Neuron (in vitro differentiated cells): ENCODE measurements around the gene DIP2B.

Source experiments
- H2AFZ ChIP-seq: one replicate; pipeline ENCODE4 v1.6.1; 2013; ENCODE audit warnings: low read depth, mild to moderate bottlenecking, inconsistent platforms, low read length, moderate library complexity
- H3K27me3 ChIP-seq: one replicate; pipeline ENCODE4 v1.6.1; 2013; ENCODE audit warnings: low read length; ENCODE audit not compliant: insufficient read depth
- H3K36me3 ChIP-seq: one replicate; pipeline ENCODE4 v1.6.1; 2013; ENCODE audit warnings: low read length; ENCODE audit not compliant: insufficient read depth
- H3K4me1 ChIP-seq: one replicate; pipeline ENCODE4 v1.6.1; 2013; ENCODE audit warnings: low read length; ENCODE audit not compliant: insufficient read depth
- H3K4me3 ChIP-seq: 2 replicates; pipeline ENCODE4 v1.5.1; 2013; ENCODE audit warnings: mild to moderate bottlenecking, low read length, moderate library complexity
- H3K9me3 ChIP-seq: one replicate; pipeline ENCODE4 v1.6.1; 2013; ENCODE audit warnings: low read length

The DIP2B gene

GRCh38 chr12:50636505-50636904, 131.7 kb downstream of the DIP2B start:
- no peak overlapping the region for H2AFZ ChIP-seq
- no peaks in the 10 kb centered on the region for H3K9me3 ChIP-seq
- H3K36me3 ChIP-seq: peaks cover 6% of the 10 kb centered on the region
- peaks cover 11% of the 10 kb centered on the region for H3K4me1 ChIP-seq
- no peak overlapping the region for H3K4me3 ChIP-seq
- H3K27me3 ChIP-seq: no peaks in the 10 kb centered on the region

GRCh38 chr12:50637870-50638481, 133.2 kb downstream of the DIP2B start:
- Histone ChIP-seq H3K4me1 (peaks cover 11% of the 10 kb centered on the region), H2AFZ (no peak overlapping the region), H3K9me3 (no peaks in the 10 kb centered on the region), H3K4me3 (no peak overlapping the region), H3K27me3 (no peaks in the 10 kb centered on the region), H3K36me3 (peaks cover 8% of the 10 kb centered on the region)

- Histone ChIP-seq H3K9me3 (no peaks in the 10 kb centered on the region), H3K4me3 (no peak overlapping the region), H3K36me3 (peaks cover 9% of the 10 kb centered on the region), H3K27me3 (no peaks in the 10 kb centered on the region), H3K4me1 (peaks cover 11% of the 10 kb centered on the region), H2AFZ (no peak overlapping the region)
Observed at GRCh38 chr12:50638482-50638880, 133.7 kb downstream of the DIP2B start.

- H3K36me3 ChIP-seq: peaks cover 15% of the 10 kb centered on the region
- peaks cover 11% of the 10 kb centered on the region for H3K4me1 ChIP-seq
- H3K27me3 ChIP-seq: no peaks in the 10 kb centered on the region
- no peak overlapping the region for H3K4me3 ChIP-seq
- no peaks in the 10 kb centered on the region for H3K9me3 ChIP-seq
- H2AFZ ChIP-seq: no peak overlapping the region
Observed at GRCh38 chr12:50639721-50640120, 134.9 kb downstream of the DIP2B start.

GRCh38 chr12:50640321-50640939, 135.6 kb downstream of the DIP2B start:
- H3K9me3 ChIP-seq: no peaks in the 10 kb centered on the region
- H3K4me3 ChIP-seq: no peak overlapping the region
- H3K27me3 ChIP-seq: no peaks in the 10 kb centered on the region
- peaks cover 15% of the 10 kb centered on the region for H3K36me3 ChIP-seq
- peaks cover 6% of the 10 kb centered on the region for H3K4me1 ChIP-seq
- no peak overlapping the region for H2AFZ ChIP-seq

GRCh38 chr12:50641566-50641965, 136.8 kb downstream of the DIP2B start:
- Histone ChIP-seq H3K9me3 (no peaks in the 10 kb centered on the region), H3K36me3 (peaks cover 15% of the 10 kb centered on the region), H3K4me1 (peaks cover 4% of the 10 kb centered on the region), H3K4me3 (no peak overlapping the region), H3K27me3 (no peaks in the 10 kb centered on the region), H2AFZ (no peak overlapping the region)

GRCh38 chr12:50642035-50642451, 137.3 kb downstream of the DIP2B start:
- Histone ChIP-seq H3K9me3 (no peaks in the 10 kb centered on the region), H2AFZ (no peak overlapping the region), H3K36me3 (peaks cover 15% of the 10 kb centered on the region), H3K4me1 (peaks cover 6% of the 10 kb centered on the region), H3K27me3 (no peaks in the 10 kb centered on the region), H3K4me3 (no peak overlapping the region)

GRCh38 chr12:50642761-50643160, 138.0 kb downstream of the DIP2B start:
- H2AFZ ChIP-seq: no peak overlapping the region
- peaks cover 6% of the 10 kb centered on the region for H3K4me1 ChIP-seq
- H3K36me3 ChIP-seq: peaks cover 15% of the 10 kb centered on the region
- no peaks in the 10 kb centered on the region for H3K27me3 ChIP-seq
- H3K9me3 ChIP-seq: no peaks in the 10 kb centered on the region
- H3K4me3 ChIP-seq: no peak overlapping the region

- peaks cover 6% of the 10 kb centered on the region for H3K4me1 ChIP-seq
- H3K27me3 ChIP-seq: no peaks in the 10 kb centered on the region
- H2AFZ ChIP-seq: no peak overlapping the region
- H3K4me3 ChIP-seq: no peak overlapping the region
- H3K9me3 ChIP-seq: no peaks in the 10 kb centered on the region
- peaks cover 7% of the 10 kb centered on the region for H3K36me3 ChIP-seq
Observed at GRCh38 chr12:50647031-50647430, 142.2 kb downstream of the DIP2B start.

GRCh38 chr12:50647479-50647878, 142.7 kb downstream of the DIP2B start:
- H3K9me3 ChIP-seq: no peaks in the 10 kb centered on the region
- no peak overlapping the region for H2AFZ ChIP-seq
- H3K4me1 ChIP-seq: peaks cover 6% of the 10 kb centered on the region
- H3K27me3 ChIP-seq: no peaks in the 10 kb centered on the region
- no peak overlapping the region for H3K4me3 ChIP-seq
- H3K36me3 ChIP-seq: peaks cover 7% of the 10 kb centered on the region

GRCh38 chr12:50650285-50650684, 145.5 kb downstream of the DIP2B start:
- no peak overlapping the region for H2AFZ ChIP-seq
- H3K9me3 ChIP-seq: no peaks in the 10 kb centered on the region
- H3K4me1 ChIP-seq: peaks cover 6% of the 10 kb centered on the region
- no peaks in the 10 kb centered on the region for H3K27me3 ChIP-seq
- H3K4me3 ChIP-seq: no peak overlapping the region
- H3K36me3 ChIP-seq: no peaks in the 10 kb centered on the region

- H3K4me3 ChIP-seq: no peak overlapping the region
- no peaks in the 10 kb centered on the region for H3K9me3 ChIP-seq
- H3K4me1 ChIP-seq: no peaks in the 10 kb centered on the region
- peaks cover under 1% of the 10 kb centered on the region for H3K36me3 ChIP-seq
- H2AFZ ChIP-seq: no peak overlapping the region
- no peaks in the 10 kb centered on the region for H3K27me3 ChIP-seq
Observed at GRCh38 chr12:50655374-50655921, 150.7 kb downstream of the DIP2B start.

GRCh38 chr12:50659260-50659659, 154.5 kb downstream of the DIP2B start:
- no peaks in the 10 kb centered on the region for H3K9me3 ChIP-seq
- H3K27me3 ChIP-seq: no peaks in the 10 kb centered on the region
- peaks cover 9% of the 10 kb centered on the region for H3K36me3 ChIP-seq
- H3K4me1 ChIP-seq: peaks cover 4% of the 10 kb centered on the region
- H3K4me3 ChIP-seq: no peak overlapping the region
- H2AFZ ChIP-seq: no peak overlapping the region
